Activated naive CD4-positive, alpha-beta T cell treated with anti-CD3 and anti-CD28 coated beads, Interleukin-2, amount 10 ng/mL, durations not matched to agents 7 days and 5 days (primary cell): Measurements from ENCODE around the gene OR4B1.
"Not testable (repeated sequence)": the region's sequence is repeated elsewhere in the genome, so short reads cannot be mapped to it uniquely, and the experiment has no call there.

ENCODE experiments used
- CTCF ChIA-PET: fragments of 350-600 bp; sonication (Branson Sonifier 250); formaldehyde crosslinking; loops from one replicate; lab custom pipeline; 2021; ENCODE audit warnings: antibody characterized with exemption; lab: Charles Lee
- DNase-seq: peaks from one replicate; pipeline ENCODE4 v3.0.0-alpha.2; 2020
- H3K27ac Mint-ChIP-seq: one replicate; pipeline ENCODE4 v1.8.0; 2021; ENCODE audit warnings: mild to moderate bottlenecking, moderate library complexity, mixed read lengths
- H3K27me3 Mint-ChIP-seq: one replicate; pipeline ENCODE4 v1.8.0; 2021; ENCODE audit warnings: mild to moderate bottlenecking, mixed read lengths
- H3K36me3 Mint-ChIP-seq: one replicate; pipeline ENCODE4 v1.8.0; 2021; ENCODE audit warnings: mixed read lengths
- H3K4me1 Mint-ChIP-seq: one replicate; pipeline ENCODE4 v1.8.0; 2021; ENCODE audit warnings: mixed read lengths
- H3K4me3 Mint-ChIP-seq: one replicate; pipeline ENCODE4 v1.8.0; 2021; ENCODE audit warnings: mild to moderate bottlenecking, moderate library complexity, mixed read lengths
- H3K9me3 Mint-ChIP-seq: one replicate; pipeline ENCODE4 v1.8.0; 2021; ENCODE audit warnings: mixed read lengths

Gene OR4B1

GRCh38 chr11:48207881-48208280, 8.7 kb upstream of the OR4B1 start:
- DNase-seq: no peak
- H3K9me3 Mint-ChIP-seq: no peaks in the 10 kb centered on the region
- H3K4me1 Mint-ChIP-seq: no peaks in the 10 kb centered on the region
- H3K36me3 Mint-ChIP-seq: no peaks in the 10 kb centered on the region
- H3K4me3 Mint-ChIP-seq: no peak overlapping the region
- H3K27me3 Mint-ChIP-seq: peaks cover 24% of the 10 kb centered on the region
- no peak overlapping the region for H3K27ac Mint-ChIP-seq
- CTCF ChIA-PET: no interaction called here

DNA sequence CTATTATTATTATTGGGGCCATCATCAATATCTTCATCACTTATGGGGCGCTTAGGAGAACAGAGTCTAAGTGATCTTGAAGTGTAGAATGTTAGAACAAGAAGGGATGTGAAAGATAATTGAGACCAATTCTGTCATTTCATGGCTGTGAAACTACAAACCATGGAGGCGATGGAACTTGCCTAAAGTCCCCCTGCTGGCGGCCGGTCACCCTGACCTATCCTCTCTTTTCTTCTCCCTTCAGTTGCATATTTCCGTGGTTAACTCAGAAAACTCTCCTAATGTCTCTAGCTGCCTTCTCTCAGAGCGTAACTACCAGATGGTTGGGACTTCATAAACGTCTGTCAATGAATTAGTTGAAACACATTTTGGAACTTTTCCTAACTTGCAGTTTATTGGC, 6.6 kb upstream of the OR4B1 start:
- H3K36me3 Mint-ChIP-seq: no peaks in the 10 kb centered on the region
- no peak overlapping the region for H3K4me3 Mint-ChIP-seq
- no peak overlapping the region for H3K27ac Mint-ChIP-seq
- peaks cover 15% of the 10 kb centered on the region for H3K27me3 Mint-ChIP-seq
- peaks cover under 1% of the 10 kb centered on the region for H3K4me1 Mint-ChIP-seq
- no peaks in the 10 kb centered on the region for H3K9me3 Mint-ChIP-seq
- CTCF ChIA-PET: no interaction called here
- DNase-seq: peak; percentile 25

GRCh38 chr11:48228761-48229160, 12.2 kb downstream of the OR4B1 start:
- CTCF ChIA-PET: no interaction called here
- Mint-ChIP-seq H3K9me3 (peaks cover 7% of the 10 kb centered on the region), H3K36me3 (no peaks in the 10 kb centered on the region), H3K4me3 (no peak overlapping the region), H3K4me1 (no peaks in the 10 kb centered on the region), H3K27me3 (peaks cover 6% of the 10 kb centered on the region), H3K27ac (no peak overlapping the region)
- no peak for DNase-seq

- H3K4me3 Mint-ChIP-seq, H3K9me3 Mint-ChIP-seq, H3K36me3 Mint-ChIP-seq, H3K27me3 Mint-ChIP-seq, DNase-seq, H3K4me1 Mint-ChIP-seq, H3K27ac Mint-ChIP-seq, CTCF ChIA-PET: not testable (repeated sequence)
Measured at GRCh38 chr11:48230057-48230456, 13.4 kb downstream of the OR4B1 start.

DNA sequence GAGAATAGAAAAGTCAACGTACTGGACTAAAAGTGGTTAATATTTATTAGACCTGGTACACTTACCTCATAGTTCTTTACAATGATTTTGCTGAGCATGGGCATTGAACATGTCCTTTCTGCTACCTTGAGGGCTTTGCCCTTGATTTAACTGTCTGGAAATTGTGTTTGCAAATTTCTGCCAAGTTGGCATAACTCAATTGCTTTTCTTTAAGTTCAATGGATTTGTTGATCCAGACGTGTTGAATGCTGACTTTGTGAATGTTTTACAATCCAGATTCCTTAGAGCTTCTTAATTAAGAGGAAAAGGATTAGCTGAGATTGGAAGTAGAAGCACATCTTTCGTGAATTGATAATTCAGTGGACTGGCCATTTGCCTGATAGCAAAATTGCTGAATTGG, 21.1 kb downstream of the OR4B1 start:
- CTCF ChIA-PET: no interaction called here
- Mint-ChIP-seq H3K27ac (no peak overlapping the region), H3K27me3 (peaks cover 8% of the 10 kb centered on the region), H3K9me3 (peaks cover 2% of the 10 kb centered on the region), H3K4me3 (no peak overlapping the region), H3K36me3 (no peaks in the 10 kb centered on the region), H3K4me1 (no peaks in the 10 kb centered on the region)
- no peak for DNase-seq

- no peaks in the 10 kb centered on the region for H3K9me3 Mint-ChIP-seq
- no peak overlapping the region for H3K27ac Mint-ChIP-seq
- H3K27me3 Mint-ChIP-seq: peaks cover 5% of the 10 kb centered on the region
- CTCF ChIA-PET: no interaction called here
- no peak overlapping the region for H3K4me3 Mint-ChIP-seq
- no peak for DNase-seq
- no peaks in the 10 kb centered on the region for H3K36me3 Mint-ChIP-seq
- H3K4me1 Mint-ChIP-seq: no peaks in the 10 kb centered on the region
Measured at GRCh38 chr11:48242501-48242900, 25.9 kb downstream of the OR4B1 start.

- Mint-ChIP-seq H3K9me3 (no peaks in the 10 kb centered on the region), H3K36me3 (no peaks in the 10 kb centered on the region), H3K27ac (no peak within 1 kb of the TSS), H3K4me1 (no peaks in the 10 kb centered on the region), H3K4me3 (no peak within 1 kb of the TSS), H3K27me3 (peaks cover 9% of the 10 kb centered on the region)
- CTCF ChIA-PET: interaction anchor here (0.6 kb wide), 1 partner anchor 189 kb away, joined by 3 read pairs; no protein-coding TSS in a partner anchor
- no peak for DNase-seq
Measured at GRCh38 chr11:48244804-48245203, 28.2 kb downstream of the OR4B1 start, which contains the start of gene OR4X2. Gene OR4X2, plus strand, starts transcription at chr11:48245104. Its CDS starts 0 bp downstream, at chr11:48245104.

DNA sequence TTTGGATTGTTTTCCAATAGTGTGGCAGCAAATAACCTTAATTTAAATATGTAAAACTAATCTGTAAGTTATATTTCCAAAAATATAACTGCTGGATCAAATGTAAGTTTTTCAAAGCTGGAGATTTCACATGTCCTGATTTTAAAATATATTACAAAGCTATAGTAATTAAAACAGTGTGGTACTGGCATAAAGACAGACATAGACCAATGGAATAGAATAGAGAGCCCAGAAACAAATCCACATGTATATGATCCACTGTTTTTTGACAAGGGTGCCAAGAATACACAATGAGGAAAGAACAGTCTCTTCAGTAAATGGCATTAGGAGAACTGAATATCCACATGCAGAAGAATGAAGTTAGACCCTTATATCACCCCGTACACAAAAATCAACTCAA, 32.3 kb downstream of the OR4B1 start:
- Mint-ChIP-seq H3K4me3 (no peak overlapping the region), H3K27me3 (peaks cover 4% of the 10 kb centered on the region), H3K4me1 (no peaks in the 10 kb centered on the region), H3K27ac (no peak overlapping the region), H3K36me3 (no peaks in the 10 kb centered on the region), H3K9me3 (no peaks in the 10 kb centered on the region)
- no peak for DNase-seq
- CTCF ChIA-PET: no interaction called here

GRCh38 chr11:48261600-48261999, 45.0 kb downstream of the OR4B1 start:
- CTCF ChIA-PET: no interaction called here
- H3K4me3 Mint-ChIP-seq: no peak overlapping the region
- DNase-seq: no peak
- no peak overlapping the region for H3K27ac Mint-ChIP-seq
- no peaks in the 10 kb centered on the region for H3K9me3 Mint-ChIP-seq
- H3K36me3 Mint-ChIP-seq: no peaks in the 10 kb centered on the region
- H3K27me3 Mint-ChIP-seq: no peaks in the 10 kb centered on the region
- no peaks in the 10 kb centered on the region for H3K4me1 Mint-ChIP-seq

DNA sequence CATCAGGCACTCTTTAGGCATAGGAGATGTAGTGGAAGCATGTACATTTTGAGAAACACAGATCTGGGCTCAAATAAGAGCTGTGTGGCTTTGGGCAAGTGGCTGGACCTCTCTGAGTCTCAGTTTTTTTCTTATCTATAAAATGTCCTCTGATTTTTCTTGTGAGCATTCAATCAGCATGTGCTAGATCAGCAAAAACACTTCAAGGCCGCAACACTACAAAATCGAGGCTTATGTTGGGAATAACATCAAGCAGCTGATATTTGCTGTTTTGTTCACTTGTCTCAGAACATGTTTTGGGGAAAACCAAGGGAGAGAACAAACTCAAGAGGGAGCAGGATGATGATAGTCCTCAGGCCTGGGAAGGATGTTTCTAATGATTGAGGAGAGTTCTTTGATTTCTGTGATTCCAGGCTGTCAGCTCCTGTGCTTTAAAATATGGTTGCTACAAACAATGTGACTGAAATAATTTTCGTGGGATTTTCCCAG, 46.9 kb downstream of the OR4B1 start, which contains the start of gene OR4X1:
Gene OR4X1 (plus strand): TSS at position 439 of the 489 bp plus-strand sequence. CDS start 0 bp downstream, at position 439.
- no peak for DNase-seq
- H3K9me3 Mint-ChIP-seq: no peaks in the 10 kb centered on the region
- no peak within 1 kb of the TSS for H3K27ac Mint-ChIP-seq
- H3K4me3 Mint-ChIP-seq: no peak within 1 kb of the TSS
- H3K4me1 Mint-ChIP-seq: no peaks in the 10 kb centered on the region
- CTCF ChIA-PET: no interaction called here
- no peaks in the 10 kb centered on the region for H3K27me3 Mint-ChIP-seq
- no peaks in the 10 kb centered on the region for H3K36me3 Mint-ChIP-seq
